HG03558 (cell line): ENCODE measurements around the gene CST9L.

Experiments used
- ATAC-seq: cut with Tn5 transposase; IDR thresholded peaks from one replicate; pipeline ENCODE4 v1.9.1; 2021; ENCODE audit warnings: moderate number of reproducible peaks; ENCODE audit not compliant: unreplicated experiment; ENCODE audit errors: extremely low read depth

The CST9L gene

DNA sequence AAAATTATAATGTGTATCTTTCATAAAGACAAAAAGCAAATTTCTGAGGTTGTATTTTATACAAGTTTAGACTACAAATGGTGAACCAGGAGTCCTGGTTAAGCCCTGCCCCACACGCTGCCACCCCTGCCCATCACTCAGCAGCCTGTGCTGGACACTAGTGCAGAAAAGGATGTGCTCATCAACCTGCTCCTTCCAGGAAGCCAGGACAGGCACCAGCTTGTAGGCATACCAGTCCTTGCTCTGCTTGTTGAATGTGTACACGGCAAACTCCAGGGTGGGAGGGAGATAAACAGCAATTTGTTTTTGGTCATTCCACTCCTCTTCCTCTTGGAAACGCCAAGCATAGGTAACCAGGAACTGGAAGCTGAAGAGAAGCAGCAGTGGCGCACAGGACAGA is 18.1 kb downstream of the CST9L start:
- ATAC-seq, result no peak

DNA sequence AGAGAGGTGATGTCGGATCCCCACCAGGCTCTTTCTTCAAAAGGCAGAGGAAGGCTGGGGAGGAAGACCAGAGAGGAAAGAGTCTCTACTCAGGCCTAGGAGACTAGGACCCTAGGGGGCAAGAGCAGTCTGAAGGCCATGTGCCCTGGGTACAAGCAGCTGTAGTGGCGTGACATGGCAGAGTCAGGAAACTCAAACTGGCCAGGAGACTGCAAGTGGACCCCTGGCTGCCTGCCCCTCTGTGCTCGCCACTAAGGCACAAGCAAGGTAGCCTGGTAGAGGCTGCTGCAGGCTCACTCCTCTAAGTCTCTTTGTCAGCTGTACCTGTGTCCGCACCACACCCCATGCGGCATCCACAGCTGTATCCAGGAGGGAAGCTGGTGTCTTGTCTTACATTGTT is 19.9 kb downstream of the CST9L start:
- ATAC-seq, result no peak

DNA sequence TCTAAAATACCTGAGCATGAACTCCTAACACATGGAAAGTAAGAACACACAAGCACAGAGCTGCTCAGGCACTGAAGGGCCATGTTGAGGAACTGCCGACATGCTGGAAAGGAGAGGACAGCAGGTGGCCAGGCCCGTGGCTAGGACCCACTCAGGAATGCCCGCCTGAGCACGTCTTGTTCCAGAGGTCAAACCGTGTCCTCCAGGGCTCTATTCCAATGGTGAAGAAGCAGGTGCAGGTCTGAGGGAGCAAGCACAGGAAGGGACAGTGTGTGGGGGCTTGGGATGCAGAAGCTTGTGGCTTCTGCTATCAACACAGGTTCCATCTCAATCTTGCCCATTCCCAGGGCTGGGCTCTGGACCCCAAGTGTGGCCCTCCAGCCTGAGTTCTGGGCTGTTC is 20.7 kb downstream of the CST9L start:
- no peak for ATAC-seq

DNA sequence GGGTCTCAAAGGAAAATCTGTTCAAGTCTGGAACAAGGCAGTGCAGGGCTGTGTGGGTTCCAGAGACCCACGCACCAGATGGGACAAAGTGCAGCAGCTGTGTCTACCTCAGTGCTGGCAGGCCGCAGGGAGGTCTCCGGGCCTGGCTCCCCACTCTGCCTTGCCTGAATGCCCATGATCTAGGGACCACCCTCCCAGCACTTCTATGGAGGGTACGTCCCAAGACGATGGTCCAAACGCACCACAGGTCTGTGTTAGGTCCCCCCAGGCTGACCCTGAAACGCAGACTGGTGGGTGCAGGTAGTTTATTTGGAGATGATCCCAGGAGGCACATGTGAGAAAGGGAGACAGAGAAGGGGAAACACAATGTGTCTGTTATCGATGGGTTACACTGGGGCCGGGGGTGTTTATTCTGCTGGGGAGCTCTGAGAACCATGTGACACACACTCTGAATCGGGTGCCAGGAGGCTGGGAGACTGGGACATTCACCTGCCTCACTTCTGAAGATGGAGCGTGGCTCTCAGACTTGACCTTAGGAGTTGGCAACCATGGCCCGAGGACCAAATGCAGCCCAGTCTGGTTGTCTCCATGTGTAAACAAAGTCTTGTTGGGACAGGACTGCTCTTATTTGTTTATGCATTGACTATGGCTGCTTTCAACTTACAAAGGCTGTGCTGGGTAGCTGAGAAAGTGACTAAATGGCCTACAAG is 21.7 kb downstream of the CST9L start:
- ATAC-seq, result no peak

DNA sequence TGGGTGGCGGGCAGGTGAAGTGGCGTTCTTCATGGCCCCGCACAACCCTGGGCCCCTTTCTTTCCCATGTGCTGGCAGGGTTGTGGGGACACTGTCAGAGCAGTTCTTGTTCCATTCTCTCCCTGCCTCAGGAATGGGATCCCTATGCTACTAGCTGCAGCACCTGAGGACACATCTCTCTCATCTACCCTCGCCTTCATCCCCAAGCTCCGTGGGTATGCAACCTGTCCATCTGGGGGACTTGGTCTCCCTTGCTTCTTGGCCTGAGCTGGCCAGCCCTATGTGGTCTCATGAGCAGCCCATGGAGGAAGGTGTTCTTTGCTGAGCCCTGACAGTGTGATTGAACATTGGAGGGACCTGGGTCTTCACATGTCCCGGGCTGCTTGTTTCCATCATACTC is 24.2 kb downstream of the CST9L start:
- no peak for ATAC-seq

DNA sequence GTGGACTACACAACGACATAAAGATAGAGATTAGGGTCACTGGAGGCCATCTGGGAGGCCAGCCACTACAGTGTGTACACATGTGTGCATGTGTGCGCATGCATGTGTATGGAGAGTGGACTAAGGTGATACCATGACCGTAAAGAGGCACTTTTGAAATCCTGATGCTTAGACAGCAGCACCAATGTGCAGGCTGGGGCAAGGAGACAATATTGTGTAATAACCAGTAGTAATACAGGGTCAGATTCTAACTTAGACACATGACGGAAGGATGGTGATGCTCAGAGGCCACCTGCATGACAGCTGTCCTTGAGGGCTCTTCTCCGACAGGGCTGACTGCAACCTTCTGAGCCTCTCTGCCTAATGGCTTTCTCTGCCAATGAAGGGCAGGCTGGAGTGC is 25.5 kb downstream of the CST9L start:
- no peak for ATAC-seq

DNA sequence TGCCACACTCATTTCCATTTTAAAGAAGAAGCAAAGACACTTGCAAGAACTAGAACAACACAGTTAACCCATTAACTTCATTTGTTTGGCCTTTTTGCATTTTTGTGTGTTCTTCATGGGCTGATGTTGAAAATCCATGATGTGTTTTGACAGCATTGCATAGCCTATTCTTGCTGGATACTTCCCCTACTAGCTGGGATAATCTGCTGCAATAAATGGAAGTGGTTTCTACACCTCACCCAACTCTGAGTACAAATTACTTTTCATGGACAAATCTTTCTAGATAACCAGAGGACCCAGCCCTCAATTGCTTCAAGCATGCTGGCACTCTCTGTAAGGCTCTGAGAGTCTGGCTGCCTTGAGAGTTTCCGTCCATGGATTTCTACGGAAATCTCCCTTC is 26.5 kb downstream of the CST9L start:
- ATAC-seq, result no peak

DNA sequence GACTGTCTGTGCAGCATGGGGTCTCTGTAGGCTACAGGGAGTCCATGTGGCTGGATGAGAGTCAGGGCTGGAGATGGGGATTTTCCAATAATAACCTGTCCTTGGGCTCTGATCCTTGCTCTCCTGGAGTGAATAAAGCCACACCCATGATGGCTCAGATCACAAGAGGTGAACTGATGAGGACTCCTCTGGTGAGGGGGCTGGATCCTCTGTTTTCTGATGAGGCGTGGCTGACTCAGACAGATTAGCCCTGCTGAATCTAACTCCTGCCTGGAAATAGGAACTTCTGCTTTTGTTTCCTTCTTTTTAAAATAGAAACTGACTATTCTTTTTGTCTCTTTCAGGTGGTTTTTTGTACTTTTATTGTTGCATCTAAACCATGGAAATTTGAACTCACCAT is 27.0 kb downstream of the CST9L start:
- no peak for ATAC-seq

DNA sequence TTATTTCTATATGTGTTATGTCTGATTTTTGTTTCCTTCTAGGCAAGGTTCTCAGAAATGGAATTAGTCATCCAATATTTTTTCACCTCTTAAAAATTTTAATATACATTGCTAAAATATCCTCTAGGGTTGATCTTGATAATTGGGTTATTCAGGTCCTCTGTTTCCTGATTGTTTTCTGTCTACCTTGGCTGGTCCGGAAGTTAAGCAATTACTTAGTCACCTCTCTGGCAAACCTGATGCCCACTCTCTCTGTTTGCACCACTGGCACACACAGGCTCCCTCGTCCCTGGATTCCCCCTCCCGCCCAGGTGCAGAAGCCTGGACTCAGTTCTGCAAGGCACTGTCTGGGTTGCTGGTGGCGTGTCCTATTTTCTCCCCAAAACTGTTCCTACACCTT is 27.7 kb downstream of the CST9L start:
- no peak for ATAC-seq

DNA sequence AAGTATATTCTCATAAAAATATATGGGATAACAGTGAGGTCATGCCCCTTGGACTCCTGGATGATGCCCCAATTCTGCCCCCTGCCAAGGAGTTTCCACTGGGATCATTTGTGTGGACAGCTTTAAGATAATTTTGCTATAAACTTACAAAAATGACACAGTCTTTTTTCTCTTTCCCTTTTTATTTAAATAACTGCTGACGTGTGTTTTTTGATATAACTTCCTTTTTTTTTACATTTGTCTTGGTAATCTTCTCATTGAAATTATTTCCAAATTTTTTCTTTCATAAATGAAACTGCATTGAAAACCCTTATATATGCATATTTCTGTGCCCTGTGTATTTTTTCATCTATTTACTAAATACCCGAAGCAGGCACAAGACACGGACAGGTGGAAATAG is 31.3 kb downstream of the CST9L start:
- ATAC-seq, result no peak

DNA sequence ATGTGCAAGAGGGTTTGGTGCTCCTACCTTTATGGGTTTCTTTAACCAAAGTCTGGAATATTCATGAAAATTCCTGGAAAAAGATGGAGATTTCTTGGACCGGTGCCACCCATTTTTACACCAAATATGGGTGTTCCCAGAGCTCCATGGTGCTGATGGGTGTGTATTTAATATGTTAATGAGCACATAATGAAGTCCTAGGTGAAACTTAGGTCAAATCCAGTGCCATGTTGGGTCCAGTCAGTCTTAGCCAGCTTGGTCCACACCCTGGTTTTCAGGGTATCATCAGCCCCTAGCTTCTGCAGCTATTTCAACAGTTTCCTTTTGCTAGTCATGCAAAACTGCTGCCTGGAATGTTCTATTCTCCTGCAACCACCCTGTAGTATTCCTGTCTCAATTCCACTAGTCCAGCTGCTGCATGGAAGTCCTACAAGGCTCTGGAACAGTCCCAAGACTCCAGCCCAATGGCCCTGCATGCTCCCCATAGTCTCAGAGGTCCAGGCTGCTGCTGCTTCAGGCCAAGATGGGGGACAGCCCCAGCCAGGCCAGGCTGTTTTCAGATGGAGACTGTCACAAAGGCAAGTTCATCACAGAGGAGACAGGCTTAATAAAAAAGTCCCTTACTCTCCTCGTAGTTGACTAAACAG is 31.8 kb downstream of the CST9L start:
- no peak for ATAC-seq

DNA sequence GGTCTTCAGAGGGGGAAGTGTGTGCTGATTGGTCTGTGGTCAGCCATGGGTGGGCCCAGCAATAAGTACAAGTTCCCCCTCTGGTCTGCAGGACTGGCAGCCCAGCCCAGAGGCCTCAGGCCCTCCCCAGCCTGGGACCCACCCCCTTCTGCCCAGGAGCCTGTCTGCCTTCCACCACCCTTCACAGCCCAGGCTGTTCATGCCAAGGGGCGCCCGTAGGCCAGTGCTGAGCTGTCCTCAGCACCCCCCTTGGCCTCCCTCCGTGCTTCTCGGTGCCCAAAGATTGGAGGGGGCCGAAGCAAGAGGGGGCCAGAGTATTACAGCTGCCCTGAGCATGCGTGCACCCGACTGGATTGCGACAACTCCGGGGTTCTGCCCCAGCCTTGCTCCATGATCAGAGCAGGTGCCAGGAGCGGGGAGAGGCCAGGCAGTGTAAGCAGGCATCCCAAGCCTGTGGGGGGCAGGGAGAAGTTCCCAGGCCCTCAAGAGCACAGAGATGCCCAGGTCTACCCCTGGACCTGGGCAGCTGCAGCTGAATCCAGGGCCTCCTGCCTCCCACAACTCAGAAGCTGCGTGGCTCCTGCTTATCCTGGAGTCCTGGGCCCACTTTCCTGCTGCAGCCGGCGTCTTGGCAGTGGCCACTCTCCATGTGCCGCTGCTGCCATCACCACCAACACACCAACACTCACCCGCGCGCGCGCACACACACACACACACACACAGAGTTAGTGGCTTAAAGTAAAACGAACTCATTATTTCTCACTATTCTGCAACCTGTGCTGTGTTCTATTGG is 33.3 kb downstream of the CST9L start:
- ATAC-seq, result no peak

DNA sequence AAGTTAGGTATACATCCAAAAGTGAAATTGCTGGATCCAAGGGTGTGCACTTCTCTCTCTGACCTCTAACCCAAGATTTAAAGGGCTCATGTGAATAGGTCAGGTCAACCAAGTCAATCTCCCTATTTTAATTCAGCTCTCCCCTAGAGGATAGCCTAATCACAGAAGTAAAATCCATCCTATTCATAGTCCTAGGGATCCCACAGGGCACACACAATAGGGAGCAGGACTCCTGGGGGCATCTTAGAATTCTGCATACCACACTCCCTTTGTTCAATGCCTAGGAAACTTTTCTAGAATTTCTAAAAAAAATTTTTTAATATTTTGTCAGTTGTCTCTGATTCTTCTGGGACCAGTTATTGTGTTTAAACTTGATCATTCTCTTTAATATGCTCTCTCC is 35.1 kb downstream of the CST9L start:
- no peak for ATAC-seq

DNA sequence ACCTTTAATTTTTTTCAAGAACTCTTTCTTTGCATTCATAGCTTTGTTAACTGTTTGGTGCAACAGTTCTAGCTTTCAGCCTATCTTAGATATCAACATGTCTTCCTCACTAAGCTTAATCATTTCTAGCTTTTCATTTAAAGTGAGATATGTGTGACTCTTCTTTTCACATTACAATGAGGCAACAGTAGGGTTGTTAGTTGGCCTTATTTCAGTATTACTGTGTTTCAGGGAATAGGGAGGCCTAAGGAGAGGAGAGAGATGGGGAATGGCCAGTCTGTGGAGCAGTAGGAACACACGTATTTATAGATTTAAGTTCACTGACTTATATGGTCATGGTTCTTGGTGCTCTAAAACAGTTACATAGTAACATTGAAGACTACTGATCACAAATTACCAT is 35.8 kb downstream of the CST9L start:
- no peak for ATAC-seq

DNA sequence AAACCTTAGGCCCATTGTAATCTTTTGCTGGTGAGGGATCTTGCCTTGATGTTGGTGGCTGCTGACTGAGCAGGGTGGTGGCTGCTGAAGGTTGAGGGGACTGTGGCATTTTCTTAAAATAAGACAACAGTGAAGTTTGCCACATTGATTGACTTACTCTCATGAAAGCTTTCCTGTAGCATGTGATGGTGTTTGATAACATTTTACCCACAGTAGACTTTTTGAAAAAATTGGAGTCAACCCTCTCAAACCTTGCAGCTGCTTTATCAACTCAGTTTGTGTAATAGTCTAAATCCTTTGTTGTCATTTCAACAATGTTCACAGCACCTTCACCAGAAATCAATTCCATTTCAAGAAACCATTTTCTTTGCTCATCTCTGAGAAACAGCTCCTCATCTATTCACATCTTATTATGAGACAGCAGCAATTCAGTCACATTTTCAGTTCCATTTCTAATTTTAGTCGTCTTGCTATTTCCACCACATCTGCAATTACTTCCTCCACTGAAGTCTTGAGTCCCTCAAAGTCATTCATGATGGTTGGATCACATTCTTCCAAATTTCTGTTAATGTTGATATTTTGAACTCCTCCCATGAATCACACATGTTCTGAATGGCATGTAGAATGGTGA is 37.2 kb downstream of the CST9L start:
- ATAC-seq, result no peak

DNA sequence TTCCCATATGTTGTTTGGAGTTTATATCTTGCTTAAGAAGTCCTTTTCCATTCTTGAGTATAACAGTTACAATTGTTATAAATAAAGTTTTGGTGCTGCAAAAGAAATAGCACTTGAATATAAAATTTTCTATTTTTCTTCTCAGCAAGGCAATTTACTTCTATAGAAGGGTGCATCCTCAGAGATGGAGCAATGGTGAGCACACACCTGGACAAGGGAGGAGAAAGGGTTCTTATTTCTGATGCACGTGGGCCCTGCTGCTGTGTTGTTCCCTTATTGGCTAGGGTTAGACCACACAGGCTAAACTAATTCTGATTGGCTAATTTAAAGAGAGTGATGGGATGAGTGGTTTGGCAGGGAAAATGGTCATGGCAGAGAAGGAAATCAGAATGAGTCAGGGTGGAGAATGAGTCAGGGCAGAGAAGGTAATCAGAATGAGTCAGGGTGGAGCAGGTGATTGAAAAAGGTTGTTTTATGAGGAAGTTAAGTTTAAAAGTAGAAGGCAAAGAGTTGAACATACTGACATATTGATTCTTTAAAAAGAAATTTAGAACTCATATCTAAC is 39.3 kb downstream of the CST9L start:
- ATAC-seq, result no peak

DNA sequence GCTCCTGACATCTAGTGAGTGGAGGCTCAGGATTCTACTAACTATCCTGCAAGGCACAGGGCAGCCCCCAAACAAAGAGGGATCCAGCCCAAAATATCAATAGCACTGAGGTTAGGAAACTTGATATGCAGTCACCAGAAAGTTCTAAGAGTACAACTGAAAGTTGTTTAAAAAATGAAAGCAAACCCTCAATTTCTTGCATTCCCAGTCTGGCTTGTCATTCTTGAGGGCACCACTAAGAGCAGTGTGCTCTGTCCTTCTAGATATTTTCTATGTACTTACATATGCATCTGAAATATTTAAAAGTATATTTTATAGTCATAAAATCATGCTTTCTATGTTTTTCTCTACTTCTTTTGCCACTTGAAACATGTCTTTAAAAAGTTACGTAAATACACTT is 41.4 kb downstream of the CST9L start:
- ATAC-seq, result no peak

DNA sequence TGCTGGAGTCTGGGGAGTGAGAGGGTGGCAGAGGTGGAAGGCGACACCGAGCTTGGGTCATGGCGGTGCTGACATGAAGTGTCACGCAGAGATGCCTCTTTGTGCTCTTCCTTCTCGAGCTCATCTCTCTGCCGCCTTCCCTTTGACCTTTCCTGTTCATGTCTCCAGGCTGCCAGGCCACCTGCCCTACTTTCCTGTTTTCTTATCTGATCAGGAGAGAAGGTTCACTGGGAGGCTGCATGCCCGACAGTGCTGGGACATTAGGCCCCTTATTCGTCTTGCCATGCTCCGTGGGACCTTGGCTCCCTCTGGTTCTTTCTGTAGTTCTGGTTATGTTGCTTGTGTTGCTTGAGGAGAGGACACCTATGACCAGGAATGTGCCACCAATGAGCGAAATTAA is 44.1 kb downstream of the CST9L start:
- ATAC-seq, result no peak

DNA sequence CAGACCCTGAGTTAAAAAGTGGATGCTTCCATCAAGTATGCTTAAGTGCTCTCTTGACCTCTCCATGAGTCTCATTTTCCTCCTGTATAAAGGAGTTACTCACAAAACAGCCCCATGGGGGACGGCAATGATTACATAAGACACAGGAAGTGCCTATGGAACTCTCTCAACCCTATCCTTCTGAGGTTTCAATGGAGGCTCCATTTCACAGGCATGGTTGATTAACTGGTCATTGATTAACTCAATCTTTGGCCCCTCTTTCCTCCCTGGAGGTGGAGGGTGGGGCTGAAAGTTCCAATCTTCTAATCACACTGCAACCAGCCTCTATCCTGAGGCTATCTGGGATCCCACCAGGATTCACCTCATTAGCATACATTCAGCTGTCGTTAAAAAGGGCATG is 48.1 kb downstream of the CST9L start:
- ATAC-seq, result no peak

DNA sequence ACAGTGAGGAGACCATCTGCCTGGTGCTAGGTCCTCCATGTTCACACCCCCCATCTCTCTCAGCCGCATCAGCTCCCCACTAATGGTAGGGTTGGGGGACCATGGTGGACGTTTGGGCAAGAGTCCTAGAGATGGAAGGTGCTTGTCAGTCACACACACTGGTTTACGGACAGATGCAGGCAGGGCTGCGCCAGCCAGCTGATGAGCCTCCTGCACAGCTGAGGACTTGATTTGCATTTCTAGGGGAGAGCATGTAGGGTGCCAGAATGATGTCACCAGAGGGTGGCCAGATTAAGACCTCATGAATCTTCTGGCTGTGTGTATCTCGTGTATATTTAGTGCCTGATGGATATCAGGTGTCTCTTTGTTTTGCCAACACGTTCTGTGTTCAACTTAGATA is 48.7 kb downstream of the CST9L start:
- no peak for ATAC-seq

DNA sequence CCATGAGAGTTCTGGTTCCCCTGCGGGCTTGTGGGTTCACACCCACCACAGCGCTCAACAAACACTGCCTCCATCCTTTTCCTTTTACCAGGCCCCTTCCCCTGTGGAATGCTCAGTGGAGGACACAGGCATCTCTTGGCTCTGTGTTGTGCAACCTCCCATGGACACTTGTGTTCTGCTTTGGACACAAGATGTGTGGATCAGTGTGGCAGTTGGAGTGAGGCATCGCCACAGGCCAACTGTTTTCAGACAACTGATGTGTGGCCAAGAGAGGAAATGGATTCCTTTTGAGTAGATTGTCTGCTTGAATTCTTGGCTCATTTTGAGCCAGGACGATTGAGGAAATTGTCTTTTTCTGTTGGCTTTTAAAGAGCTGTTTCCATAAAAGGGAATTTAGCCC is 50.6 kb downstream of the CST9L start:
- no peak for ATAC-seq
